HAP-1 (cell line): ENCODE measurements around the gene SYK.
A peak's percentile ranks its signal among the peaks of the same experiment; 100 is the strongest.
"Not testable (repeated sequence)": the region's sequence is repeated elsewhere in the genome, so short reads cannot be mapped to it uniquely, and the experiment has no call there.

ENCODE experiments used
- DNase-seq, 2 experiments: peaks; one replicate each; pipeline ENCODE4 v3.0.0-alpha.2; 2016 to 2020; ENCODE audit warnings: low spot score in 2 of 2
- H3K27me3 ChIP-seq: fragments of 250-450 bp; sonication (Bioruptor Pico); 2 replicates; pipeline ENCODE4 v1.5.1; 2020; ENCODE audit warnings: low read depth, mild to moderate bottlenecking, moderate library complexity
- H3K36me3 ChIP-seq: fragments of 250-450 bp; sonication (Bioruptor Pico); replicated peaks from 2 replicates; pipeline ENCODE4 v1.5.1; 2020; ENCODE audit warnings: mild to moderate bottlenecking
- H3K4me1 ChIP-seq: fragments of 250-450 bp; sonication (Bioruptor Pico); 2 replicates; pipeline ENCODE4 v1.5.1; 2020; ENCODE audit warnings: mild to moderate bottlenecking
- H3K4me3 ChIP-seq: fragments of 250-450 bp; sonication (Bioruptor Pico); 2 replicates; pipeline ENCODE4 v1.5.1; 2020; ENCODE audit warnings: mild to moderate bottlenecking, moderate library complexity
- H3K9me3 ChIP-seq: fragments of 250-450 bp; sonication (Bioruptor Pico); 2 replicates; pipeline ENCODE4 v1.5.1; 2020; ENCODE audit warnings: mild to moderate bottlenecking, moderate library complexity
- in situ Hi-C: fragments of 300-500 bp; cut with MboI; formaldehyde crosslinking; loops from 3 replicates; pipeline ENCODE4 v1.14.3; 2020; ENCODE audit warnings: low sequenced_read_pairs, inconsistent platforms, mixed read lengths

SYK gene

DNA sequence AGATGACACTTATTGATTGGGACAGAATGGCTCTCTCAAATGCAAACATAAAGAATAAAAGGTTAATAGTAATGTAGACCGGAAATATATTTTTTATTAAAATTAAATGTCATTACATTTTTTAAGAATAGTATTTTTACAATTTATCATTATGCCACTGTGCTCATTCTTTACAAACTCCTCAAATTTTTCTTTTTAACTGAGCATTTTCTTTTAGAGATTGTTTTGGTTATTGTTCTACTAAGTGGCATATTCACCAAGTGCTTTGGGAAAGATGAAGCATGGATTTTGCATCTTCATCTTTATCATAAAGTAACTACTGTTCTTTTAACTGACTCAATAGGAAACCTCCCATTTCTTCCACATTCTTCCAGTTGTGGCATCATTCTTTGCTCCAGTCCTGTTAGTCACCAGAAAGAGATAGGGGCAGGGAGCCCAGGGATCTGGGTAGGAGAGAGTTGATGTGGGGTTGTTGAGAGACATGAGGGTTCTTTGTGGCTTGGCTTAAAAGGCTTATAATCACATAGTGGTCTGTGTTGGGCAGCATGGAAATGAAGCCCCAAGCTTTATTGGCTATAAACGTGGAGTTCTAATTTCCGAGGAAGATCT is 69.8 kb downstream of the SYK start:
- H3K9me3 ChIP-seq = no peaks in the 10 kb centered on the region
- no peaks in the 10 kb centered on the region for H3K36me3 ChIP-seq
- no peak for DNase-seq
- in situ Hi-C loops = loop anchor here (10.0 kb wide), 2 partner anchors 727 to 1277 kb away; no protein-coding TSS in a partner anchor
- peaks cover 10% of the 10 kb centered on the region; the same call in 1 of the 2 replicates for H3K27me3 ChIP-seq
- peaks cover 8% of the 10 kb centered on the region for H3K4me1 ChIP-seq
- no peak overlapping the region for H3K4me3 ChIP-seq

DNA sequence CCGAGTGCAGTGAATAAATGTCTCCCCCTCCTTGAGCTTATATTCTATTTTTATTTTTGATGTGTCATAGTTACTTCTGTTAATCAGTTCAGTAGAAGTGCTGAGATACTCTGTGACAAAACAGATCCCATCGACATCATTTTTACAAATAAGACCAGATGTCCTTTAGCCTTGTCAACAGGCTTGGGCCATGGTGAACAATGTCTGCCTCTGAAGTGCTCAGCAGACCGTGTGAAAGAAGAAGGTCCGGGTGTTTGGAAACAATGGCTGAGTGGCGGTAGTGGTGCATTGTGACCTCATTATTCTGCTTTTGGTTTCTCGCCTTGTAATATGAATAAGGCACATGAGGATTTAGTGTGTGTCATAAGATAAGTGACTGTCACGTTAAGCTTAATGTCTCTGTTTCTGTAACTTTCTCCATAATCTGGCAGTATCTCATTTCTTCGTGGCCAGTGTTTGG is 71.2 kb downstream of the SYK start:
- in situ Hi-C loops = loop anchor here (10.0 kb wide), 2 partner anchors 728 to 1278 kb away; no protein-coding TSS in a partner anchor
- H3K4me3 ChIP-seq = no peak overlapping the region
- no peaks in the 10 kb centered on the region for H3K36me3 ChIP-seq
- H3K4me1 ChIP-seq = peaks cover 8% of the 10 kb centered on the region
- DNase-seq = no peak
- H3K27me3 ChIP-seq = peaks cover 8% of the 10 kb centered on the region; the same call in 1 of the 2 replicates
- no peaks in the 10 kb centered on the region for H3K9me3 ChIP-seq

DNA sequence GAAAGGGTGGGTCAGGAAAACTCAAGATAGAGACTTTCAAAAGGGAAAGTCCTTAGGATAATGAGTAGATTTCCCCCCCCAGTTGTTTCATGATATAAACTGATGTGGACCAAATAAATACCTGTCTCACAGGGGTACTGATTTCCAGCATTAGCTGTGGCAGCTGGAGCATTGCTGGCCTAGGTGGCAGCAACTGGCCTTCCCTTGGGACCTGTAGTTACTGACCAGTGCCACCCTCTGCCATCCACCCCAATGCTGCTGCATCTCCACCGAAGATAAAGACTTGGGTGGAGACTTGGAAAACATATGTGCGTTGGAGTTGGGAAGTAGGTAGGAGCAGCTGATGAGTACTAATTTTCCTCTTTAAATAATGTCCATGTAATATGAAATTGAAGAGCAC is 71.8 kb downstream of the SYK start:
- peaks cover 8% of the 10 kb centered on the region for H3K4me1 ChIP-seq
- DNase-seq = no peak
- in situ Hi-C loops = loop anchor here (10.0 kb wide), 2 partner anchors 729 to 1279 kb away; no protein-coding TSS in a partner anchor
- H3K9me3 ChIP-seq = no peaks in the 10 kb centered on the region
- H3K36me3 ChIP-seq = no peaks in the 10 kb centered on the region
- H3K27me3 ChIP-seq = peaks cover 4% of the 10 kb centered on the region; the same call in 1 of the 2 replicates
- no peak overlapping the region for H3K4me3 ChIP-seq

DNA sequence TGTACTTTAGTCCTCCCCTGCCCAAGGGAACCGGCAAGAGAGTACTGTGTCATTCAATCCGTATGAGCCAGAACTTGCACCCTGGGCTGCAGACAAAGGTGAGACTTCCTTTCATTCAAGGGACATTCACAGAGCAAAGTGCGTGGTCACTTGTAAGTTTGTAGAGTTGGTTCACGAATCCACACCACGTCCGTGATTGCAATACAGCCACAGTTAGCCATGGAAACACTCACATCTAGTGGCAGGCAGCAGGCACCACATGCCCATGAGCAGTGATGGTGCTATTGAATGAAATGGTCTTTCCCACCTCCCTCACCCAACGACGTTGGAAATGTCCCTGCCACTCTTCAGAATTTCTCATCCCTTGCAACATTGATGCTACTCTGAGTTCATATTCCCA is 72.6 kb downstream of the SYK start:
- in situ Hi-C loops = loop anchor here (10.0 kb wide), 2 partner anchors 729 to 1279 kb away; no protein-coding TSS in a partner anchor
- Histone ChIP-seq H3K27me3 (peaks cover 4% of the 10 kb centered on the region; the same call in 1 of the 2 replicates), H3K9me3 (no peaks in the 10 kb centered on the region), H3K4me1 (peaks cover 8% of the 10 kb centered on the region), H3K4me3 (no peak overlapping the region), H3K36me3 (no peaks in the 10 kb centered on the region)
- no peak for DNase-seq

DNA sequence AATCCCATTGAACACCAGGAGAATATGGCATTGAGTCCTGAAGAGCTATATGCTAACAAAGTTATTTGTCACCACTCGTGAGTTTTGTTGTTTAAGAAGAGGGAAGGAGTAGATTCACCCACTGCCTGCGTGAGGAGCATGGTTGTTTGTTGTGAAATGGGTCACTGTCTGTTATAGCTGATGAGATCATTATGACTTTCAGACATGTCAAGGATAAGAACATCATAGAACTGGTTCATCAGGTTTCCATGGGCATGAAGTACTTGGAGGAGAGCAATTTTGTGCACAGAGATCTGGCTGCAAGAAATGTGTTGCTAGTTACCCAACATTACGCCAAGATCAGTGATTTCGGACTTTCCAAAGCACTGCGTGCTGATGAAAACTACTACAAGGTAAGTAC is 76.9 kb downstream of the SYK start:
- H3K27me3 ChIP-seq = no peaks in the 10 kb centered on the region
- no peak overlapping the region for H3K4me3 ChIP-seq
- in situ Hi-C loops = loop anchor here (10.0 kb wide), 2 partner anchors 734 to 1284 kb away; no protein-coding TSS in a partner anchor
- no peaks in the 10 kb centered on the region for H3K4me1 ChIP-seq
- no peaks in the 10 kb centered on the region for H3K36me3 ChIP-seq
- H3K9me3 ChIP-seq = no peaks in the 10 kb centered on the region
- no peak for DNase-seq

DNA sequence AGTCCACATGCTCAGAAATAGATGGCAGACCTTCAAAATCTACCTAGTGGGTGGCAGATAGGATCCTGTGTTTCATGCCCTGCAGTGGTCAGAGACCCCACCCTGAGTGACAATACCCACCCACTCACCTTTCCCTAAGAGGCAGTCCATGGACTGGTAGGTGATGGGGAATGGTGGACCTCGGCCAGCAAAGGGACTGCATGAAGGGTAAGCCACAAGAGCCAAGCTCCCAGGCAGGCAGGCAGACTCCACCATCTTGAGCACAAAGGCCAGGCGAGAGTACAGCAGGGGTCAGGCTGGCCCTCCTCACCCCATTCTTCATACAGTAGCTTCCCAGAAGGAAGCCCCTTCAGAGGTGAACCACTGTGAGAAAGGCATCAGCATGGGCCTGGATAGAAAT is 78.4 kb downstream of the SYK start:
- Histone ChIP-seq H3K9me3 (no peaks in the 10 kb centered on the region), H3K27me3 (no peaks in the 10 kb centered on the region), H3K36me3 (no peaks in the 10 kb centered on the region), H3K4me3 (no peak overlapping the region), H3K4me1 (no peaks in the 10 kb centered on the region)
- in situ Hi-C loops = no loop called here
- DNase-seq = no peak

DNA sequence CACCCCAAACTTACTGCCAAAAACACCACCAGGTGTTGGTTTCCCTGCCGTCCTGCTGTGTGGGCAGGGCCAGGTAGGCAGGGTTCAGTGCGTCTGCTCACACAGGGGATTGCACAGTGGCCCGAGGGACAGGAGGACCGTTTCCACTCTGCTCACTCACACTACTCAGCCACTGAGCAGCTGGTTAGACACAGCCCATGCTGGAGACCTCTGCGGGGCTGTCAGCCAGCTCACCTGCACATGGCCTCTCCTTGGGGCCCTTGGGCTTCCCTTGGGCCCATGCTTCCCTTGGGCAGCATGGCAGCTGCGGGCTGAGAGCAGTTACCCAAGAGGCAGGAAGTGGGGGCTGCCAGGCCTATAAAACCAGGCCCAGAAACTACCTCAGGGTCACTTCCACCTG is 79.0 kb downstream of the SYK start:
- Histone ChIP-seq H3K4me1 (no peaks in the 10 kb centered on the region), H3K27me3 (no peaks in the 10 kb centered on the region), H3K36me3 (no peaks in the 10 kb centered on the region), H3K9me3 (no peaks in the 10 kb centered on the region), H3K4me3 (no peak overlapping the region)
- no peak for DNase-seq
- in situ Hi-C loops = no loop called here

DNA sequence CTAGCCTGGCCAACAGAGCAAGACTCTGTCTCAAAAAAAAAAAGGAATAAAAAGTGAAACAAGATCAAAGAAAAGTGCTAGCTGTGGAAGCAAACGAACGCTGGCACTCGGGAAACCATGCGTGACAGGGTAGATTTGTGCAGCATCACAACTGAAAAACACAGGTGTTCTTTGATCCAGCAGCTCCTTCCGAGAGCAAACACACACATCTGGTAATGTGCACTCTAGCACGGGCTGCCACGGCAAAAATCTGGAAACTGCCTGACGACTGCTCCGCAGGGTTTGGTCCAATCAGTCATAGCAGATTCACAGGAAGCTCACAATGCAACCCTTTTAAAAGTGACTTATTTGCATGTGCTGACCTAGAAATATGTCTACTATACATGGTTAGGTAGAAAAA is 80.0 kb downstream of the SYK start:
- DNase-seq = no peak
- Histone ChIP-seq H3K27me3 (no peaks in the 10 kb centered on the region), H3K4me1 (no peaks in the 10 kb centered on the region), H3K36me3 (no peaks in the 10 kb centered on the region), H3K9me3 (no peaks in the 10 kb centered on the region), H3K4me3 (no peak overlapping the region)
- in situ Hi-C loops = no loop called here

DNA sequence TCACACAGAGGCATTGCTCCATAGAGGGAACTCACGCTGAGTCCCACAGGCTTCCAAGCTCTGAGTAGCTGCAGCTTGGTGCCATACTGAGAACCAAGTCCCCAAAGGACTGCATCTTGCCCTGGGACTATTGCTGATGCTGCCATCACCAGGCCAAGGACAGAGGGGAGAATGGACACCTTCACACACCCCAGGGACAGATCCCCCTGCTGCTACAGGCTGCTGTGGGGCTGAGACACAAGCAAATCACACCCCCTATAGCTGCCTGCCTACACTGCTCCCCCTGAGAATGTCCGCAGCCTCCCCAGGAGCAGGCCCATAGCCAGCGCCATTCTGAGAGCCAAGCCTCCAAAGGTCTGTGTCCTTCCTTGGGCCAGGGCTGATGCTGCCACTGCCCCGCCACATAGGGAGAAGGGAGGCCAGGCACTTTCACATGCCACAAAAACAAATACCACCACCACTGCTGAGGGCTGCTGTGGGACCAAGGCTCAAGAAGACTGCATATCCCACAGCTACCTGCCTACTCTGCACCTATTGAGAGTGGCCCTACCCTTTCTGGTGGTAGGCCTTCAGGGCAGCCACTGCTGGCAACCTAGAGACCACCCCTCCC is 81.5 kb downstream of the SYK start:
- no peak for DNase-seq
- H3K36me3 ChIP-seq = no peaks in the 10 kb centered on the region
- no peaks in the 10 kb centered on the region for H3K4me1 ChIP-seq
- H3K9me3 ChIP-seq = no peaks in the 10 kb centered on the region
- in situ Hi-C loops = no loop called here
- H3K27me3 ChIP-seq = no peaks in the 10 kb centered on the region
- no peak overlapping the region for H3K4me3 ChIP-seq

DNA sequence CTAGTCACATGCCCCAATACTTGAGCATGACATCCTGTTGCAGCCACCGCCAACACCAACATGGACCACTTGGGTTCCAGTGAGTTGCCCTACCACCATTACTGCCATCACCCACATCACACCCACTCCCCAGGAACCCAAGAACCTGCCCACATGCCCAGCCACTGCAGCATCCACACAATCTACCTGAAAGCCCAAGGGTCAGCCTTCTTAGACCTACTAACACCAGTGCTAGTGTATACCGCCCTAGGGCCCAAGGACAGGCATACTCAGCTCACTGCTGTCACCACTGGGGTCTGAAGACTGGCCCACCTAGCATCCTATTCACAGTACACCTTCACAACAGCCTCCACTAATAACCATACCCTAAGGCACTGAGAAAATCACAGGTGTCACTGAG is 82.0 kb downstream of the SYK start:
- Histone ChIP-seq H3K4me3 (no peak overlapping the region), H3K4me1 (no peaks in the 10 kb centered on the region), H3K9me3 (no peaks in the 10 kb centered on the region), H3K36me3 (no peaks in the 10 kb centered on the region), H3K27me3 (no peaks in the 10 kb centered on the region)
- no peak for DNase-seq
- in situ Hi-C loops = no loop called here

DNA sequence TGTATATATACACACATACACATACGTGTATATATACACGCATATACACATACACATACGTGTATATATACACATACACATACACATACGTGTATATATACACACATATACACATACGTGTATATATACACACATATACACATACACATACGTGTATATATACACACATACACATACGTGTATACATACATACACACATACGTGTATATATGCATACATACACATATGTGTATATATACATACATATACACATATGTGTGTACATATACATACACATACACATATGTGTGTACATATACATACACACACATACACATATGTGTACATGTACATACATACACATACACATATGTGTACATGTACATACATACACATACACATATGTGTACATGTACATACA is 82.6 kb downstream of the SYK start:
- H3K36me3 ChIP-seq = no peaks in the 10 kb centered on the region

DNA sequence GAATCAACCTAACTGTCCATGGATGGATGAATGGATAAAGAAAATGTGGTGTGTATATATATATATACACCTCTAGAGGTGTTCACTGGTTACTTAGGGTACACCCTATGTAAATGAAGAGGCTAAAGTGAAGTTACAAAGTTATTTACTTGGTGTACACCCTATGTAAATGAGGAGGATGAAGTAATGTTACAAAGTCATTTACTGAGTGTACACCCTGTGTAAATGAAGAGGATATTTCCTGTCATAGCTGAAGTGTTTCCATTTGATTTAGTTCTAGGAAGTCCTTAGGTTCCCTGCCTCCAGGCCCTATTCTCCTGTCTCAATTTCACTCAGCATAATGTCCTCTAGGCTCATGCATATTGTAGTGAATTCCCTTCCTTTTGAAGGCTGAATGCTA is 85.2 kb downstream of the SYK start:
- DNase-seq, H3K36me3 ChIP-seq, H3K27me3 ChIP-seq, H3K9me3 ChIP-seq, H3K4me1 ChIP-seq, H3K4me3 ChIP-seq, in situ Hi-C loops: not testable (repeated sequence)

More for the DNA sequence above, 82.6 kb downstream of the SYK start:
- in situ Hi-C loops = no loop called here
- Histone ChIP-seq H3K4me3 (no peak overlapping the region), H3K4me1 (no peaks in the 10 kb centered on the region), H3K27me3 (no peaks in the 10 kb centered on the region), H3K9me3 (no peaks in the 10 kb centered on the region)
- DNase-seq = no peak

DNA sequence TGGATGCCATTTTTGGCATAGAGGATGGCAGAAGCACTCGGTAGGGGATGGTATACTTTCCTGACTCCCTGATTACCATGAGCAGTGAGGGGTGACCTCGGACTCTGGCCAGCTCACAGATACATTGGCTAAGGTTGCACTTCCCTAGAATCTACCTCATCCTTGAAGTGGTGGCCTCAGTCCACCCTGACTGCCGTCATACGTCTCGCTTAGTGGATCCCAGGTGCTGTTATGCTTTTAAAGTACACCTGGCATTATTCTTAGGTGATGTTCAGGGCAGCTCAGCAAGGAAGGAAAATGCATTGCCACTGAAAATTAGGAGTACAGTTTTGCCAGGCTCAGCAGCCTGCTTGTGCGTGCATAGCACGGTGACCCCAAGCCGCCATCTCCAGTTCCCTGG is 87.3 kb downstream of the SYK start:
- in situ Hi-C loops = no loop called here
- H3K36me3 ChIP-seq = no peaks in the 10 kb centered on the region
- no peaks in the 10 kb centered on the region for H3K27me3 ChIP-seq
- no peaks in the 10 kb centered on the region for H3K9me3 ChIP-seq
- no peak for DNase-seq
- no peaks in the 10 kb centered on the region for H3K4me1 ChIP-seq
- H3K4me3 ChIP-seq = no peak overlapping the region

DNA sequence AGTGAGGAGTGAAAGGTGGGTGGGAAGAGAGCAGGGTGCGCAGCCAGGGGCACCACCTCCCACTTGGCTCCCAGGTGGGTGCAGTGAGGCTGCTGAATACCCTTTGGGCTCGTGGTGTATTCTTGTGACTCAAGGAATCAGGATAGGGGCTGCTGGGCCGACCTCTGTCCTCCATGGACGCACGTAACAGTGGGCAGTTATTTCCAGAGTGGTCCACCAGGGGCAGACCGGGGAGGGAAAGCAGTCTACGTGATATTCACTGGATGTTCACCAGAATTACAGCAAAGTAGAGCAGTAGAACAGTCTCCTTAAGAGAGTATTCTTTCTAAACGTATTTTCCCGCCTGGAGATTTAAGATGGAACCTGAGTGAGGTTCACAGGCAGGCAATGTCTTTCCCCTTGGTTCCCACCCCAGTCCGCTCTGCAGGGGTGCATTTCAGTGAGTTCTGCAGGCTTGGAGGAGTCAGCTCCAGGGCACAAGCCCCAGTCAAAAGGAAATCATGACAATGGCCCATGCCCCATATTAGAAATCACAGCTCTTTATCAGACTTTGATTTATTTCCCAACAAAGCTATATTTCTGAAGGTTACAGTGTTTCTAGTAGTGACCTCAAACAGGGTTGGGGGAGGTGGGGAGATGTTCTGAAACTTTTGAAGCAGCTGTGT is 88.7 kb downstream of the SYK start:
- in situ Hi-C loops = no loop called here
- Histone ChIP-seq H3K36me3 (no peaks in the 10 kb centered on the region), H3K9me3 (no peaks in the 10 kb centered on the region), H3K4me3 (no peak overlapping the region), H3K4me1 (no peaks in the 10 kb centered on the region), H3K27me3 (no peaks in the 10 kb centered on the region)
- peak in 1 of 2 experiments; percentile 27 for DNase-seq
